PC-9 (cell line): ENCODE data around the gene EGR4. TPM values are rescaled to one million over a fixed set of nuclear protein-coding genes. Genes with fewer than 3 reads are reported as not detected.
A peak's percentile ranks its signal among the peaks of the same experiment; 100 is the strongest.

Source experiments
- BruUV-seq: library from RNA; stranded (reverse); fragments of 400-500 nt; replicated peaks from 2 replicates; lab custom pipeline; 2021; lab: Mats Ljungman, UMichigan
- CTCF ChIA-PET: fragments of 300-600 bp; sonication (Branson Sonifier 250); formaldehyde crosslinking; loops from one replicate; lab custom pipeline; 2022; ENCODE audit warnings: antibody characterized with exemption; lab: Charles Lee
- POLR2A ChIA-PET: fragments of 300-600 bp; sonication (Branson Sonifier 250); formaldehyde crosslinking; loops from one replicate; lab custom pipeline; 2022; ENCODE audit warnings: antibody characterized with exemption; ENCODE audit not compliant: unreplicated experiment; lab: Charles Lee
- DNase-seq, 2 experiments: peaks; one replicate each; pipeline versions ENCODE4 v3.0.0 to v3.0.0-alpha.2; 2015 to 2022; ENCODE audit warnings: mixed read lengths in 1 of 2
- H2AFZ ChIP-seq: fragments of 200-600 bp; sonication (generic); 2 replicates; pipeline ENCODE4 v1.8.1; 2017; ENCODE audit warnings: antibody characterized with exemption
- H3F3A ChIP-seq: fragments of 200-600 bp; sonication (generic); 2 replicates; pipeline ENCODE4 v1.8.1; 2017; ENCODE audit warnings: antibody characterized with exemption, mild to moderate bottlenecking, low read depth; ENCODE audit not compliant: insufficient read depth
- H3K27ac ChIP-seq: fragments of 200-600 bp; sonication (generic); 2 replicates; pipeline ENCODE4 v1.6.1; 2016; ENCODE audit warnings: mixed run types
- H3K27me3 ChIP-seq: fragments of 200-600 bp; sonication (generic); 2 replicates; pipeline ENCODE4 v1.6.1; 2016; ENCODE audit warnings: low read depth, mixed run types; ENCODE audit not compliant: insufficient read depth
- H3K36me3 ChIP-seq: fragments of 200-600 bp; sonication (generic); 2 replicates; pipeline ENCODE4 v1.6.1; 2016; ENCODE audit warnings: low read depth, mixed run types
- H3K4me1 ChIP-seq: fragments of 200-600 bp; sonication (generic); replicated peaks from 2 replicates; pipeline ENCODE4 v1.6.1; 2016; ENCODE audit warnings: mixed run types; ENCODE audit not compliant: insufficient read depth
- H3K4me2 ChIP-seq: fragments of 200-600 bp; sonication (generic); 2 replicates; pipeline ENCODE4 v1.6.1; 2017; ENCODE audit warnings: mixed run types
- H3K4me3 ChIP-seq: fragments of 200-600 bp; sonication (generic); 2 replicates; pipeline ENCODE4 v1.6.1; 2016; ENCODE audit warnings: mixed run types
- H3K79me2 ChIP-seq: fragments of 200-600 bp; sonication (generic); 2 replicates; pipeline ENCODE4 v1.6.1; 2017; ENCODE audit warnings: low read depth, mixed run types
- H3K9me2 ChIP-seq: fragments of 200-600 bp; sonication (generic); 2 replicates; pipeline ENCODE4 v1.8.1; 2017; ENCODE audit warnings: mild to moderate bottlenecking; ENCODE audit not compliant: insufficient read depth
- H3K9me3 ChIP-seq: fragments of 200-600 bp; sonication (generic); 2 replicates; pipeline ENCODE4 v1.8.1; 2016; ENCODE audit warnings: low read depth; ENCODE audit not compliant: insufficient read depth
- H4K20me1 ChIP-seq: fragments of 200-600 bp; sonication (generic); 2 replicates; pipeline ENCODE4 v1.8.1; 2017; ENCODE audit not compliant: insufficient read depth
- EZH2 ChIP-seq: fragments of 200-600 bp; sonication (generic); IDR thresholded peaks from 2 replicates; pipeline ENCODE4 v1.8.0; 2017; ENCODE audit warnings: antibody characterized with exemption, low read depth
- intact Hi-C: fragments of 100-400 bp; cut with micrococcal nuclease; formaldehyde crosslinking; loops from one replicate; pipeline ENCODE4 v1.10.0; 2022; ENCODE audit not compliant: unreplicated experiment
- total RNA-seq: library from RNA; stranded (reverse); gene quantifications from 2 replicates; pipeline ENCODE4 v1.2.3, GENCODE V29; 2021
- TF ChIP-seq, protein P1 (sequence below): fragments of 200-600 bp; sonication (generic); conservative IDR thresholded peaks from 2 replicates; pipeline ENCODE4 v1.6.1; 2017; ENCODE audit warnings: mixed run types, antibody characterized with exemption, mild to moderate bottlenecking, moderate library complexity

EGR4 gene
- total RNA-seq, 1 experiment from 2014 or later, result not detected

DNA sequence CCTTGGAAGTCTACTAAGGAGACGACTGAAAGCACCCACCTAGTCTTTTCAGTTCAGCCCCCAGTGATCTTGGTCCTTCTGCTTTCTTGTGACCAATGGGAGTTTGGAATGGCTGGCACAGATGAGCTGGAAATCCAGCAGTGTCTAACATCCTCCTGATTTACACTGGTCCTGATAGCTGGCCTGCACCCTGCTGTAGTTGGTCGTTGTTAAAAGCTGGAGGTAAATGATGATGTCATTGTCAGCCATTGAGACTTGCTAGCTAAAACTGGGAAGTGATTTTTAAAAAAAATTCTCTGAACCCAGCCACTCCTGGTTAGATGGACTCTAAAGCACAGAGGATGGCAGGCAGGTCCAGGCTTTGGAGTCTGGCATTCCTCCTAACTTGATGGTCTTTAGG is 39.9 kb downstream of the EGR4 start:
- H3K27me3 ChIP-seq, result no peaks in the 10 kb centered on the region
- no peaks in the 10 kb centered on the region for H3K9me2 ChIP-seq
- no peak for TF ChIP-seq EZH2
- TF ChIP-seq, protein P1, sequence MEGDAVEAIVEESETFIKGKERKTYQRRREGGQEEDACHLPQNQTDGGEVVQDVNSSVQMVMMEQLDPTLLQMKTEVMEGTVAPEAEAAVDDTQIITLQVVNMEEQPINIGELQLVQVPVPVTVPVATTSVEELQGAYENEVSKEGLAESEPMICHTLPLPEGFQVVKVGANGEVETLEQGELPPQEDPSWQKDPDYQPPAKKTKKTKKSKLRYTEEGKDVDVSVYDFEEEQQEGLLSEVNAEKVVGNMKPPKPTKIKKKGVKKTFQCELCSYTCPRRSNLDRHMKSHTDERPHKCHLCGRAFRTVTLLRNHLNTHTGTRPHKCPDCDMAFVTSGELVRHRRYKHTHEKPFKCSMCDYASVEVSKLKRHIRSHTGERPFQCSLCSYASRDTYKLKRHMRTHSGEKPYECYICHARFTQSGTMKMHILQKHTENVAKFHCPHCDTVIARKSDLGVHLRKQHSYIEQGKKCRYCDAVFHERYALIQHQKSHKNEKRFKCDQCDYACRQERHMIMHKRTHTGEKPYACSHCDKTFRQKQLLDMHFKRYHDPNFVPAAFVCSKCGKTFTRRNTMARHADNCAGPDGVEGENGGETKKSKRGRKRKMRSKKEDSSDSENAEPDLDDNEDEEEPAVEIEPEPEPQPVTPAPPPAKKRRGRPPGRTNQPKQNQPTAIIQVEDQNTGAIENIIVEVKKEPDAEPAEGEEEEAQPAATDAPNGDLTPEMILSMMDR, result no peak
- intact Hi-C loops, result no loop called here
- H4K20me1 ChIP-seq, result peaks cover 21% of the 10 kb centered on the region
- H3K4me2 ChIP-seq, result no peak overlapping the region
- H3K4me1 ChIP-seq, result no peaks in the 10 kb centered on the region; the same call in 1 of the 2 replicates
- POLR2A ChIA-PET, result no interaction called here
- H3F3A ChIP-seq, result peaks cover 56% of the 10 kb centered on the region
- H3K9me3 ChIP-seq, result no peaks in the 10 kb centered on the region
- peak overlapping the region; percentile 32 for H3K27ac ChIP-seq
- no peak overlapping the region for H2AFZ ChIP-seq
- H3K36me3 ChIP-seq, result peaks cover 42% of the 10 kb centered on the region
- H3K79me2 ChIP-seq, result no peaks in the 10 kb centered on the region
- BruUV-seq, result no TSS peak
- H3K4me3 ChIP-seq, result no peak overlapping the region
- peak in 1 of 2 experiments; percentile 16 for DNase-seq
- CTCF ChIA-PET, result interaction anchor here (0.6 kb wide), 1 partner anchor 952 kb away, joined by 3 read pairs; no protein-coding TSS in a partner anchor

DNA sequence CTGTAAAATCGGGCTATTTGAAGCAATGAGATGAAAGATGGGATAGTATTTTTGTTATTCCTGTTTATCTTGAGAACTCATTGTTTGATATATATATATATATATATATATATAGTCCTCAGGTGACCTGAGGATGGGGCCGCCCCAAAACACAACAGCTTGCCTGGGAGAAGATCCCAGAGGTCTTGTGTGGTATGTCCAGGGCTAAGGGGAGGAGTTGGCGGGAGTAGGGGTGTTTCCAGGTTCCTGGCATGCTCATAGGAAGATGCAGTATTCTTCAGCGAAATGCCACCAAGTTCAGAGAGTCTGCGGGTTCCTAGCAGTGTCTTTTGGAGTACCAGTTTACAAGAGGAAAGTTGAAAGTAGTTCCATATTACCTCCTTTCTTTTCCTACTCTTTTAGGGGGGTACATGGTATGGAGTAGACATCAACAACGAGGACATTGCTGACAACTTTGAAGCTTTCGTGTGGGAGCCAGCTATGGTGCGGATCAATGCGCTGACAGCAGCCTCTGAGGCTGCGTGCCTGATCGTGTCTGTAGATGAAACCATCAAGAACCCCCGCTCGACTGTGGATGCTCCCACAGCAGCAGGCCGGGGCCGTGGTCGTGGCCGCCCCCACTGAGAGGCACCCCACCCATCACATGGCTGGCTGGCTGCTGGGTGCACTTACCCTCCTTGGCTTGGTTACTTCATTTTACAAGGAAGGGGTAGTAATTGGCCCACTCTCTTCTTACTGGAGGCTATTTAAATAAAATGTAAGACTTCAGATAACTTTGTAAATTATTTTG is 40.9 kb downstream of the EGR4 start:
- ChIA-PET CTCF (interaction anchor here (0.6 kb wide), 1 partner anchor 11 kb away, joined by 3 read pairs; no protein-coding TSS in a partner anchor), POLR2A (no interaction called here)
- Histone ChIP-seq H3K9me3 (no peaks in the 10 kb centered on the region), H3K27me3 (no peaks in the 10 kb centered on the region), H3K27ac (0 out of 2 replicates have a peak overlapping the region, but pooled peaks have one; percentile 32), H3F3A (peaks cover 56% of the 10 kb centered on the region), H2AFZ (no peak overlapping the region), H3K9me2 (no peaks in the 10 kb centered on the region), H3K4me1 (no peaks in the 10 kb centered on the region; the same call in 1 of the 2 replicates), H3K4me2 (no peak overlapping the region), H3K4me3 (no peak overlapping the region), H3K36me3 (peaks cover 52% of the 10 kb centered on the region), H3K79me2 (no peaks in the 10 kb centered on the region; the same call in 1 of the 2 replicates), H4K20me1 (peaks cover 31% of the 10 kb centered on the region)
- DNase-seq, result peak in 1 of 2 experiments; percentile 12
- BruUV-seq, result no TSS peak
- intact Hi-C loops, result no loop called here
- TF ChIP-seq, protein P1, result no peak
- no peak for TF ChIP-seq EZH2

DNA sequence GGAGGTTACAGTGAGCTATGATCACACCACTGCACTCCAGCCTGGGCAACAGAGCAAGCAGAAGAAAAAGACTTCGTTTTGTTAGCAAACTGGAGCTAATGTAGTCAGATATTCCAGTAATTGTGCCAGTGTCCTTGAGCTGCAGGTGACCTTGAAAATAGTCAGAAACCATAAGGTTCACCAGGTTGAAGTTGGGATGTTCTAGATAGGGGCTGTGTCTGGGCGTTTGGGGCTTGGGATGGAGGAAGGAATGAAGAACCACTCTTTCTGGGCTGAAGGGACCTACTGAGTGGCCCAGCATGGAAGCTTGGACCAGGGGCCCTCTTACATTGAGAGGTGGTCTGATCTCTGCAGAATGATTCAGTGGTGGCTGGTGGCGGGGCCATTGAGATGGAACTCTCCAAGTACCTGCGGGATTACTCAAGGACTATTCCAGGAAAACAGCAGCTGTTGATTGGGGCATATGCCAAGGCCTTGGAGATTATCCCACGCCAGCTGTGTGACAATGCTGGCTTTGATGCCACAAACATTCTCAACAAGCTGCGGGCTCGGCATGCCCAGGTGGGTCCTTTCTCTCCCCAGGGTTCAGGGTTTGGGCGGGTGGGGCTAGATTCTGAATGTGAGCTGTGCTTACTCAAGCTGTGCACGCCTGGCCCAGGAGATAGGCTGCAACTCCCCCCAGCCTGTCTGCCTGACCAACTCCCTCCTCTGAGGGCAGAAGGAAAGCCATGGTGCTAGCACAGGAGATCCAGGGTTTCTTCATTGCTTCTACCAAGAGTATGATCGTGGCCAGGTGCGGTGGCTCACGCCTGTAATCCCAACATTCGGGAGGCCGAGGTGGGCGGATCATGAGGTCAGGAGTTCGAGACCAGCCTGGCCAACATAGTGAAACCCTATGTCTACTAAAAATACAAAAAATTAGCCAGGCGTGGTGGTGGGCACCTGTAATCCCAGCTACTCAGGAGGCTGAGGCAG is 42.2 kb downstream of the EGR4 start:
- Histone ChIP-seq H3F3A (peaks cover 53% of the 10 kb centered on the region), H3K27me3 (no peaks in the 10 kb centered on the region), H3K4me1 (no peaks in the 10 kb centered on the region; the same call in 1 of the 2 replicates), H3K9me3 (no peaks in the 10 kb centered on the region), H3K9me2 (no peaks in the 10 kb centered on the region), H3K4me2 (no peak overlapping the region), H3K4me3 (no peak overlapping the region), H3K36me3 (peaks cover 60% of the 10 kb centered on the region), H2AFZ (no peak overlapping the region), H3K27ac (no peak overlapping the region), H3K79me2 (peaks cover 7% of the 10 kb centered on the region; the same call in 1 of the 2 replicates), H4K20me1 (peaks cover 41% of the 10 kb centered on the region)
- no TSS peak for BruUV-seq
- ChIA-PET POLR2A (no interaction called here), CTCF (no interaction called here)
- intact Hi-C loops, result no loop called here
- peak in 1 of 2 experiments; percentile 19 for DNase-seq
- TF ChIP-seq EZH2, result no peak
- TF ChIP-seq, protein P1, result no peak
